GM06990 (cell line): Measurements from ENCODE around the gene ZNF329.
A peak's percentile ranks its signal among the peaks of the same experiment; 100 is the strongest.

ENCODE experiments used
- DNase-seq: peaks from one replicate; pipeline ENCODE4 v3.0.0-alpha.2; 2011; ENCODE audit not compliant: insufficient read length; ENCODE audit errors: extremely low read depth
- H3K27me3 ChIP-seq: replicated peaks from 2 replicates; pipeline ENCODE4 v1.6.0; 2011; ENCODE audit warnings: low read length; ENCODE audit not compliant: control insufficient read depth, insufficient read depth
- H3K36me3 ChIP-seq: 2 replicates; pipeline ENCODE4 v1.5.1; 2011; ENCODE audit warnings: low read length; ENCODE audit not compliant: control insufficient read depth, insufficient read depth
- H3K4me3 ChIP-seq: replicated peaks from 2 replicates; pipeline ENCODE4 v1.5.1; 2011; ENCODE audit warnings: low read depth, mild to moderate bottlenecking, control low read depth, low read length
- CTCF ChIP-seq: IDR thresholded peaks from 2 replicates; pipeline ENCODE4 v1.5.1; 2011; ENCODE audit warnings: low read length, control low read depth, mild to moderate bottlenecking, inconsistent platforms; ENCODE audit not compliant: insufficient read depth, poor library complexity, severe bottlenecking

ZNF329 gene

GRCh38 chr19:58108546-58108817 lies 42.1 kb downstream of the ZNF329 start:
- TF ChIP-seq CTCF, result no peak

GRCh38 chr19:58107778-58108545 lies 42.6 kb downstream of the ZNF329 start:
- no peaks in the 10 kb centered on the region for H3K36me3 ChIP-seq
- DNase-seq, result no peak
- no peak for TF ChIP-seq CTCF
- no peaks in the 10 kb centered on the region for H3K27me3 ChIP-seq
- no peak overlapping the region for H3K4me3 ChIP-seq

More at GRCh38 chr19:58108546-58108817, 42.1 kb downstream of the ZNF329 start:
- DNase-seq, result no peak
- no peaks in the 10 kb centered on the region for H3K27me3 ChIP-seq
- no peak overlapping the region for H3K4me3 ChIP-seq
- H3K36me3 ChIP-seq, result no peaks in the 10 kb centered on the region

- no peak for DNase-seq
- no peaks in the 10 kb centered on the region for H3K27me3 ChIP-seq
These were observed 51.9 kb downstream of the ZNF329 start for GRCh38 chr19:58098682-58098998.

GRCh38 chr19:58097781-58098681 lies 52.6 kb downstream of the ZNF329 start, which contains the start of gene ZSCAN18:
TSS of gene ZSCAN18 (minus strand) at chr19:58098231. CDS start at chr19:58090267, 7,964 bp downstream.
- Histone ChIP-seq H3K36me3 (no peaks in the 10 kb centered on the region), H3K4me3 (peak within 1 kb of the TSS; percentile 74), H3K27me3 (no peaks in the 10 kb centered on the region)
- DNase-seq, result peak; percentile 79
- no peak for TF ChIP-seq CTCF

More at GRCh38 chr19:58098682-58098998, 51.9 kb downstream of the ZNF329 start:
- Histone ChIP-seq H3K36me3 (no peaks in the 10 kb centered on the region), H3K4me3 (peak overlapping the region; percentile 55)
- no peak for TF ChIP-seq CTCF

- H3K4me3 ChIP-seq, result peak overlapping the region; percentile 74
- DNase-seq, result no peak
- no peaks in the 10 kb centered on the region for H3K27me3 ChIP-seq
- H3K36me3 ChIP-seq, result no peaks in the 10 kb centered on the region
- TF ChIP-seq CTCF, result no peak
These were observed 53.2 kb downstream of the ZNF329 start for GRCh38 chr19:58097349-58097748.
